HepG2 (cell line): Measurements from ENCODE around the gene HDLBP. TPM values are rescaled to one million over a fixed set of nuclear protein-coding genes. Genes with fewer than 3 reads are reported as not detected.

ENCODE experiments used
- CENPT ChIP-seq: sonication (generic); formaldehyde crosslinking; IDR thresholded peaks from 2 replicates; pipeline ENCODE4 v1.8.0; 2022; ENCODE audit warnings: low read depth, mild to moderate bottlenecking, moderate library complexity, missing genetic modification reagents
- GTF3A ChIP-seq: sonication (generic); formaldehyde crosslinking; conservative IDR thresholded peaks from 2 replicates; pipeline ENCODE4 v1.4.0; 2020; ENCODE audit warnings: mild to moderate bottlenecking, missing genetic modification reagents
- HNF4G ChIP-seq, 2 experiments: sonication (generic) in 1 of 2; formaldehyde crosslinking in 1 of 2; IDR thresholded peaks; 2 replicates each; pipeline versions ENCODE4 v1.4.0 to v1.6.1; 2011 to 2020; ENCODE audit warnings: borderline replicate concordance in 2 of 2, low read depth in 2 of 2, mild to moderate bottlenecking in 2 of 2, low read length in 1 of 2, missing genetic modification reagents in 1 of 2, moderate library complexity in 1 of 2
- HOXA9 ChIP-seq: sonication (generic); formaldehyde crosslinking; IDR thresholded peaks from 2 replicates; pipeline ENCODE4 v1.8.1; 2022; ENCODE audit warnings: missing genetic modification reagents, mild to moderate bottlenecking, moderate library complexity, borderline replicate concordance
- MTF1 ChIP-seq: sonication (generic); formaldehyde crosslinking; IDR thresholded peaks from 2 replicates; pipeline ENCODE4 v1.5.0; 2020; ENCODE audit warnings: missing genetic modification reagents
- ZBTB7A ChIP-seq: sonication (generic); formaldehyde crosslinking; IDR thresholded peaks from 2 replicates; pipeline ENCODE4 v1.8.0; 2022; ENCODE audit warnings: mild to moderate bottlenecking, missing genetic modification reagents
- ZFP36L2 ChIP-seq: sonication (generic); formaldehyde crosslinking; IDR thresholded peaks from 2 replicates; pipeline ENCODE4 v1.4.0; 2020; ENCODE audit warnings: missing genetic modification reagents
- ZNF253 ChIP-seq: sonication (generic); formaldehyde crosslinking; IDR thresholded peaks from 2 replicates; pipeline ENCODE4 v1.8.0; 2022; ENCODE audit warnings: mild to moderate bottlenecking, missing genetic modification reagents, borderline replicate concordance
- ZNF619 ChIP-seq: sonication (generic); formaldehyde crosslinking; IDR thresholded peaks from 2 replicates; pipeline ENCODE4 v1.4.0; 2020; ENCODE audit warnings: mild to moderate bottlenecking, missing genetic modification reagents
- polyA plus RNA-seq, 8 experiments: library from polyadenylated mRNA; depleted of rRNA in 3 of 8; stranded (reverse) in 7 of 8; unstranded in 1 of 8; fragments of >200 nt; fragmentation: Illumina TruSeq in 4 of 8; extraction: Trizol in 4 of 8; gene quantifications; 2 replicates each; pipeline versions ENCODE4 v1.2.1 to v1.2.3, GENCODE V29; 2011 to 2016; ENCODE audit warnings: low read depth in 4 of 8, missing spikeins in 1 of 8, mixed read lengths in 1 of 8; ENCODE audit not compliant: insufficient read depth in 1 of 8
- total RNA-seq, 5 experiments: library from RNA; depleted of rRNA; stranded (reverse); fragments of >200 nt; fragmentation: Illumina TruSeq; extraction: Trizol; gene quantifications; 2 replicates each; pipeline ENCODE4 v1.2.3, GENCODE V29; 2016; ENCODE audit warnings: low read depth in 1 of 5
- TF ChIP-seq, protein P1 (sequence below): sonication (generic); formaldehyde crosslinking; IDR thresholded peaks from 2 replicates; pipeline ENCODE4 v1.8.0; 2022; ENCODE audit warnings: mild to moderate bottlenecking, missing genetic modification reagents; ENCODE audit not compliant: insufficient replicate concordance
- TF ChIP-seq, protein P2 (sequence below): IDR thresholded peaks from 2 replicates; pipeline ENCODE4 v1.6.1; 2016
- TF ChIP-seq, protein P3 (sequence below): sonication (generic); formaldehyde crosslinking; IDR thresholded peaks from 2 replicates; pipeline ENCODE4 v1.4.0; 2020; ENCODE audit warnings: missing genetic modification reagents
- TF ChIP-seq, protein P4 (sequence below): sonication (generic); formaldehyde crosslinking; IDR thresholded peaks from 2 replicates; pipeline ENCODE4 v1.5.0; 2020; ENCODE audit warnings: mild to moderate bottlenecking, missing genetic modification reagents, borderline replicate concordance

HDLBP gene
- total and polyA plus RNA-seq, 2 of the 13 experiments (the other 11 are each of a cell fraction or from before 2014, with no cell fraction given): 464 to 707 TPM

DNA sequence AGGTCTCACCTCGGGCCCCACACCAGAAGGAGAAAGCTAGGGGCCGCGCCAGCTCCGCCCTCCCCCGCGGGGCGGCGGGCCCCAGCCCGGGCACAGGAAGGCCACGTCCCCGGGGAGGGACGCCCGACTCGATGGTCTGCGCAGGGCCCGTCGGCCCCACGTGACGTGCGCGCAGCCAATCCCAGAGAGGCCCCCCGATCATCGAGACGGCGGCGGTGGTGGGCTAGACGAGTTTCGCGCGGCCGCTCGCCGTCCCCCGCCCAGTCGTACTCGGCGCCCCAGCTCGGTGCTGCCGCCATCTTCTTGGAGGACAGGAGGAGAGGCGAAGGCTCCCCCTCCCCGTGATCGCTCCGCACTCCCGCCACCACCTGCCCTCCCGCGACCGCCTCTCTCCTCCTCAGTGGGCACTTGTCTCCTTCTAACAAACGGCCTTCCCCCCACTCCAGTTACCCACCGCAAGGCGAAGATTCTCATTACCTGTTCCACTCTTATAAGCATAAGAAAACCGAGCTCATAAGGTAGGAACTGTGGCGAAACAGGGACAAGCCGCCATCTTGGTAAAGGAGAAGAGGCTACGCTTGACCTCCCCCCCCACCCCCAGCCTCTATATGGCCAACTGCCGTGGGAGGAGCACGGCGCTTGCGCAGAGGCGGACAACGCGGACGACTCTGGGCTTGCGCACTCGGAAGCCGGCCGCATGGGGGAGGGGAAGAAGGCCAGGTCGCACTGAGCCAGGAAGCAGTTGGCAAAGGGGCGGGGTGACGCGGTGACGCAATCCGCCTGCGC, at the start of gene HDLBP (continued):
- TF ChIP-seq, protein P1, sequence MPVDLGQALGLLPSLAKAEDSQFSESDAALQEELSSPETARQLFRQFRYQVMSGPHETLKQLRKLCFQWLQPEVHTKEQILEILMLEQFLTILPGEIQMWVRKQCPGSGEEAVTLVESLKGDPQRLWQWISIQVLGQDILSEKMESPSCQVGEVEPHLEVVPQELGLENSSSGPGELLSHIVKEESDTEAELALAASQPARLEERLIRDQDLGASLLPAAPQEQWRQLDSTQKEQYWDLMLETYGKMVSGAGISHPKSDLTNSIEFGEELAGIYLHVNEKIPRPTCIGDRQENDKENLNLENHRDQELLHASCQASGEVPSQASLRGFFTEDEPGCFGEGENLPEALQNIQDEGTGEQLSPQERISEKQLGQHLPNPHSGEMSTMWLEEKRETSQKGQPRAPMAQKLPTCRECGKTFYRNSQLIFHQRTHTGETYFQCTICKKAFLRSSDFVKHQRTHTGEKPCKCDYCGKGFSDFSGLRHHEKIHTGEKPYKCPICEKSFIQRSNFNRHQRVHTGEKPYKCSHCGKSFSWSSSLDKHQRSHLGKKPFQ: no peak
- TF ChIP-seq ZNF253 (CRISPR knock-in tag): no peak
- TF ChIP-seq ZNF619 (CRISPR knock-in tag): peak; percentile 86; the same call in 1 of the 2 replicates
- TF ChIP-seq, protein P2, sequence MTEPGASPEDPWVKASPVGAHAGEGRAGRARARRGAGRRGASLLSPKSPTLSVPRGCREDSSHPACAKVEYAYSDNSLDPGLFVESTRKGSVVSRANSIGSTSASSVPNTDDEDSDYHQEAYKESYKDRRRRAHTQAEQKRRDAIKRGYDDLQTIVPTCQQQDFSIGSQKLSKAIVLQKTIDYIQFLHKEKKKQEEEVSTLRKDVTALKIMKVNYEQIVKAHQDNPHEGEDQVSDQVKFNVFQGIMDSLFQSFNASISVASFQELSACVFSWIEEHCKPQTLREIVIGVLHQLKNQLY (CRISPR knock-in tag): 0 out of 2 replicates have a peak, but pooled peaks have one; percentile 7
- 0 out of 2 replicates have a peak, but pooled peaks have one; percentile 52 for TF ChIP-seq ZBTB7A (CRISPR knock-in tag)
- peak; percentile 73; the same call in 1 of the 2 replicates for TF ChIP-seq CENPT (CRISPR knock-in tag)
- TF ChIP-seq, protein P3, sequence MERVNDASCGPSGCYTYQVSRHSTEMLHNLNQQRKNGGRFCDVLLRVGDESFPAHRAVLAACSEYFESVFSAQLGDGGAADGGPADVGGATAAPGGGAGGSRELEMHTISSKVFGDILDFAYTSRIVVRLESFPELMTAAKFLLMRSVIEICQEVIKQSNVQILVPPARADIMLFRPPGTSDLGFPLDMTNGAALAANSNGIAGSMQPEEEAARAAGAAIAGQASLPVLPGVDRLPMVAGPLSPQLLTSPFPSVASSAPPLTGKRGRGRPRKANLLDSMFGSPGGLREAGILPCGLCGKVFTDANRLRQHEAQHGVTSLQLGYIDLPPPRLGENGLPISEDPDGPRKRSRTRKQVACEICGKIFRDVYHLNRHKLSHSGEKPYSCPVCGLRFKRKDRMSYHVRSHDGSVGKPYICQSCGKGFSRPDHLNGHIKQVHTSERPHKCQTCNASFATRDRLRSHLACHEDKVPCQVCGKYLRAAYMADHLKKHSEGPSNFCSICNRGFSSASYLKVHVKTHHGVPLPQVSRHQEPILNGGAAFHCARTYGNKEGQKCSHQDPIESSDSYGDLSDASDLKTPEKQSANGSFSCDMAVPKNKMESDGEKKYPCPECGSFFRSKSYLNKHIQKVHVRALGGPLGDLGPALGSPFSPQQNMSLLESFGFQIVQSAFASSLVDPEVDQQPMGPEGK: peak; percentile 95
- TF ChIP-seq HOXA9: 0 out of 2 replicates have a peak, but pooled peaks have one; percentile 84
- TF ChIP-seq HNF4G (IDR thresholded peaks at IDR 0.05; ENCODE audit: borderline replicate concordance, low read depth, low read length): no peak; the same call in 1 of the 2 replicates
- TF ChIP-seq HNF4G (CRISPR knock-in tag; IDR thresholded peaks at IDR 0.05; ENCODE audit: borderline replicate concordance, low read depth): no peak
- TF ChIP-seq ZFP36L2: 0 out of 2 replicates have a peak, but pooled peaks have one; percentile 31
- TF ChIP-seq GTF3A (CRISPR knock-in tag): peak; percentile 97; the same call in 1 of the 2 replicates
- TF ChIP-seq, protein P4, sequence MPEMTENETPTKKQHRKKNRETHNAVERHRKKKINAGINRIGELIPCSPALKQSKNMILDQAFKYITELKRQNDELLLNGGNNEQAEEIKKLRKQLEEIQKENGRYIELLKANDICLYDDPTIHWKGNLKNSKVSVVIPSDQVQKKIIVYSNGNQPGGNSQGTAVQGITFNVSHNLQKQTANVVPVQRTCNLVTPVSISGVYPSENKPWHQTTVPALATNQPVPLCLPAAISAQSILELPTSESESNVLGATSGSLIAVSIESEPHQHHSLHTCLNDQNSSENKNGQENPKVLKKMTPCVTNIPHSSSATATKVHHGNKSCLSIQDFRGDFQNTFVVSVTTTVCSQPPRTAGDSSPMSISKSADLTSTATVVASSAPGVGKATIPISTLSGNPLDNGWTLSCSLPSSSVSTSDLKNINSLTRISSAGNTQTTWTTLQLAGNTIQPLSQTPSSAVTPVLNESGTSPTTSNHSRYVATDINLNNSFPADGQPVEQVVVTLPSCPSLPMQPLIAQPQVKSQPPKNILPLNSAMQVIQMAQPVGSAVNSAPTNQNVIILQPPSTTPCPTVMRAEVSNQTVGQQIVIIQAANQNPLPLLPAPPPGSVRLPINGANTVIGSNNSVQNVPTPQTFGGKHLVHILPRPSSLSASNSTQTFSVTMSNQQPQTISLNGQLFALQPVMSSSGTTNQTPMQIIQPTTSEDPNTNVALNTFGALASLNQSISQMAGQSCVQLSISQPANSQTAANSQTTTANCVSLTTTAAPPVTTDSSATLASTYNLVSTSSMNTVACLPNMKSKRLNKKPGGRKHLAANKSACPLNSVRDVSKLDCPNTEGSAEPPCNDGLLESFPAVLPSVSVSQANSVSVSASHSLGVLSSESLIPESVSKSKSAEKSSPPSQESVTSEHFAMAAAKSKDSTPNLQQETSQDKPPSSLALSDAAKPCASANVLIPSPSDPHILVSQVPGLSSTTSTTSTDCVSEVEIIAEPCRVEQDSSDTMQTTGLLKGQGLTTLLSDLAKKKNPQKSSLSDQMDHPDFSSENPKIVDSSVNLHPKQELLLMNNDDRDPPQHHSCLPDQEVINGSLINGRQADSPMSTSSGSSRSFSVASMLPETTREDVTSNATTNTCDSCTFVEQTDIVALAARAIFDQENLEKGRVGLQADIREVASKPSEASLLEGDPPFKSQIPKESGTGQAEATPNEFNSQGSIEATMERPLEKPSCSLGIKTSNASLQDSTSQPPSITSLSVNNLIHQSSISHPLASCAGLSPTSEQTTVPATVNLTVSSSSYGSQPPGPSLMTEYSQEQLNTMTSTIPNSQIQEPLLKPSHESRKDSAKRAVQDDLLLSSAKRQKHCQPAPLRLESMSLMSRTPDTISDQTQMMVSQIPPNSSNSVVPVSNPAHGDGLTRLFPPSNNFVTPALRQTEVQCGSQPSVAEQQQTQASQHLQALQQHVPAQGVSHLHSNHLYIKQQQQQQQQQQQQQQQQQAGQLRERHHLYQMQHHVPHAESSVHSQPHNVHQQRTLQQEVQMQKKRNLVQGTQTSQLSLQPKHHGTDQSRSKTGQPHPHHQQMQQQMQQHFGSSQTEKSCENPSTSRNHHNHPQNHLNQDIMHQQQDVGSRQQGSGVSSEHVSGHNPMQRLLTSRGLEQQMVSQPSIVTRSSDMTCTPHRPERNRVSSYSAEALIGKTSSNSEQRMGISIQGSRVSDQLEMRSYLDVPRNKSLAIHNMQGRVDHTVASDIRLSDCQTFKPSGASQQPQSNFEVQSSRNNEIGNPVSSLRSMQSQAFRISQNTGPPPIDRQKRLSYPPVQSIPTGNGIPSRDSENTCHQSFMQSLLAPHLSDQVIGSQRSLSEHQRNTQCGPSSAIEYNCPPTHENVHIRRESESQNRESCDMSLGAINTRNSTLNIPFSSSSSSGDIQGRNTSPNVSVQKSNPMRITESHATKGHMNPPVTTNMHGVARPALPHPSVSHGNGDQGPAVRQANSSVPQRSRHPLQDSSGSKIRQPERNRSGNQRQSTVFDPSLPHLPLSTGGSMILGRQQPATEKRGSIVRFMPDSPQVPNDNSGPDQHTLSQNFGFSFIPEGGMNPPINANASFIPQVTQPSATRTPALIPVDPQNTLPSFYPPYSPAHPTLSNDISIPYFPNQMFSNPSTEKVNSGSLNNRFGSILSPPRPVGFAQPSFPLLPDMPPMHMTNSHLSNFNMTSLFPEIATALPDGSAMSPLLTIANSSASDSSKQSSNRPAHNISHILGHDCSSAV: no peak; the same call in 1 of the 2 replicates
- TF ChIP-seq MTF1: peak; percentile 14; the same call in 1 of the 2 replicates
